CD4-positive, alpha-beta T cell (primary cell): ENCODE data around the gene ABHD4. TPM values are rescaled to one million over a fixed set of nuclear protein-coding genes. Genes with fewer than 3 reads are reported as not detected.

ENCODE experiments used
- ATAC-seq: fragments of 200-7000 bp; cut with Tn5 transposase; one replicate; pipeline ENCODE4 v1.10.0; 2022; ENCODE audit warnings: mild to moderate bottlenecking; ENCODE audit not compliant: poor library complexity
- CTCF ChIA-PET: fragments of 350-600 bp; sonication (Branson Sonifier 250); formaldehyde crosslinking; loops from one replicate; lab custom pipeline; 2021; ENCODE audit warnings: antibody characterized with exemption, inconsistent platforms; lab: Charles Lee
- POLR2A ChIA-PET: fragments of 350-600 bp; sonication (Branson Sonifier 250); formaldehyde crosslinking; loops from one replicate; lab custom pipeline; 2021; ENCODE audit warnings: antibody characterized with exemption, inconsistent platforms; lab: Charles Lee
- DNase-seq, 14 experiments: peaks; one replicate each; pipeline ENCODE4 v3.0.0-alpha.2; 2013 to 2020; ENCODE audit warnings: mixed read lengths in 2 of 14
- H3K27ac ChIP-seq, 2 donors: one replicate each; pipeline versions ENCODE4 v1.5.1 to v1.7.0; 2013; ENCODE audit warnings: low read length in 2 of 2, low read depth in 1 of 2, mild to moderate bottlenecking in 1 of 2
- H3K27me3 ChIP-seq, 2 experiments: 1 replicate in 1 of 2; 2 replicates in 1 of 2; pipeline versions ENCODE4 v1.6.1 to v1.7.0; 2013; ENCODE audit warnings: low read length in 2 of 2, control low read depth in 1 of 2, mild to moderate bottlenecking in 1 of 2, moderate library complexity in 1 of 2; ENCODE audit not compliant: insufficient read depth in 2 of 2, control insufficient read depth in 1 of 2
- H3K36me3 ChIP-seq: one replicate; pipeline ENCODE4 v1.6.1; 2013; ENCODE audit warnings: low read length, control low read depth; ENCODE audit not compliant: insufficient read depth
- H3K4me1 ChIP-seq: one replicate; pipeline ENCODE4 v1.6.1; 2013; ENCODE audit warnings: low read length, control low read depth; ENCODE audit not compliant: insufficient read depth
- H3K4me3 ChIP-seq: one replicate; pipeline ENCODE4 v1.5.1; 2013; ENCODE audit warnings: mild to moderate bottlenecking, low read length, moderate library complexity
- H3K9me3 ChIP-seq, 2 experiments: 1 replicate in 1 of 2; 2 replicates in 1 of 2; pipeline versions ENCODE4 v1.6.1 to v1.7.0; 2013; ENCODE audit warnings: low read length in 2 of 2, mild to moderate bottlenecking in 2 of 2, control low read depth in 1 of 2, moderate library complexity in 1 of 2; ENCODE audit not compliant: control insufficient read depth in 1 of 2, insufficient read depth in 1 of 2
- H3K27ac Mint-ChIP-seq: one replicate; pipeline ENCODE4 v1.8.0; 2020; ENCODE audit warnings: mixed read lengths
- H3K27me3 Mint-ChIP-seq: one replicate; pipeline ENCODE4 v1.8.0; 2021; ENCODE audit warnings: mixed read lengths
- H3K36me3 Mint-ChIP-seq: one replicate; pipeline ENCODE4 v1.8.0; 2021; ENCODE audit warnings: low read depth, mixed read lengths
- H3K4me1 Mint-ChIP-seq: one replicate; pipeline ENCODE4 v1.8.0; 2021; ENCODE audit warnings: low read depth, mixed read lengths
- H3K4me3 Mint-ChIP-seq: one replicate; pipeline ENCODE4 v1.8.0; 2020; ENCODE audit warnings: mild to moderate bottlenecking, mixed read lengths
- H3K9me3 Mint-ChIP-seq: one replicate; pipeline ENCODE4 v1.8.0; 2020; ENCODE audit warnings: mixed read lengths
- intact Hi-C, 2 experiments: fragments of 100-400 bp; cut with DNase I in 1 of 2; cut with micrococcal nuclease in 1 of 2; formaldehyde crosslinking; loops; one replicate each; pipeline versions ENCODE4 v1.15.1 to v1.9.0; 2023 to 2025; cut with DNase I, micrococcal nuclease
- total RNA-seq, 174 experiments: library from RNA in 2 of 174; stranded (reverse) in 2 of 174; gene quantifications; one replicate each; pipeline ENCODE4 v1.2.3 and lab custom pipeline; 2021 to 2026
- TF ChIP-seq, protein P1 (sequence below): fragments of 200-600 bp; IDR thresholded peaks from one replicate; pipeline ENCODE4 v1.8.0; 2022; ENCODE audit warnings: antibody characterized with exemption, mild to moderate bottlenecking

The ABHD4 gene
- total RNA-seq, 2 experiments from 2014 or later, result 7.1 to 8.9 TPM

DNA sequence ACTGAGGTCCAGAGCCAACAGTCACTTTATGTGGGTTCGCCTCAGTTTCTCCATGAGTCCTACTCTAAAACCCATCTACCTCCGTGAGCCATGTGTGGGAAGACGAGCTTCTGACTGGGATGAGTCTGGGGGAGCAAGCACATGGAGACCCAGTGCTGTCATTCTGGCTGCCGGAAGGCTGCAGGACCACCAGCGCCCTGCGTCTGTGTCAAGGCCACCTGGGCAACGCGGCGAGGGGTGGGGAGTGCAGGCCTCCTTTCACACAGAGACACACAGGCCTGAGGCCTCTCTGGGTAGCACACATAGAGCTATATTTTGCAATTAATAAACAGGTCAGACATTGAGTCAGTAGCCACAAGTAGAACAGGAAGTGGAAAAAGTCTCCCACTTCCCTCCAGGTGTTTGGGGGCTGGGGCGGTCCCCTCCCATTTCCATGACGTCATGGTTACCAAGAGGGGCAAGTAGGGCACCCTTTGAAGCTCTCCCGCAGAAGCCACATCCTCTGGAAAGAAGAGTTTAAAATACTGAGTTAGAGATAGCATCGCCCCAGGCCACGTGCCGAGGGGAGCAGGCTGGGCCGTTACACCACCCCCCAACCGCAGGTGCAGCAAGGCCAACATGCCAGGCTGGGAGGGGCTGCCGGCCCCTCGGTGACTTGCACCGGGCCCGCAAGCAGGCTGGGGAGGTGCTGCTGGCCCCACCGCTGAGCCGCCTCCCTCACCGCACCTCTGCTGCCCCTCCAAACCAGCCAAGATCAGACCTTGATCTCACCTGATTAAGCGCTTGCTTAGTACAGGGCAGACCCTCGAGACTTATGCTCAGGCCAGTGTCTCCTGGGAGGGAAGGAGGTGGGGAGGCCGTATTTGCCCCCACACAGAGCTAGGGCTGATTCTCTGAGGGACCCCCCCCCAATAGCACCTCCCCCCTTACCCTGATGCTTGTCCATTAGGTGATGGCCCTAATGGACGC is 41.8 kb upstream of the ABHD4 start:
- Histone ChIP-seq H3K27ac (peak overlapping the region; percentile 99), H3K9me3 (no peaks in the 10 kb centered on the region), H3K27me3 (no peaks in the 10 kb centered on the region), H3K4me1 (peaks cover 100% of the 10 kb centered on the region), H3K36me3 (peaks cover 36% of the 10 kb centered on the region), H3K4me3 (peak overlapping the region; percentile 58)
- CTCF ChIA-PET, result interaction anchor here (0.6 to 4.5 kb wide), 61 partner anchors 10 to 833 kb away, joined by 3 to 211 read pairs (median 5); partner anchors contain the start of genes ABHD4, CDH24, DAD1 and LRP10
- intact Hi-C loops, result loop anchor here (2.0 to 10.0 kb wide), 16 partner anchors 32 to 914 kb away; partner anchors contain the start of genes AJUBA (in 1 of the 2), DAD1 (in 1 of the 2) and MRPL52 (in 1 of the 2)
- peaks cover 2% of the 10 kb centered on the region for H3K9me3 Mint-ChIP-seq
- DNase-seq (peak; percentile 88 to 100 (median 96)), ATAC-seq (peak; percentile 62)
- peaks cover 37% of the 10 kb centered on the region for H3K36me3 Mint-ChIP-seq
- H3K27me3 Mint-ChIP-seq, result peaks cover 6% of the 10 kb centered on the region
- TF ChIP-seq, protein P1, sequence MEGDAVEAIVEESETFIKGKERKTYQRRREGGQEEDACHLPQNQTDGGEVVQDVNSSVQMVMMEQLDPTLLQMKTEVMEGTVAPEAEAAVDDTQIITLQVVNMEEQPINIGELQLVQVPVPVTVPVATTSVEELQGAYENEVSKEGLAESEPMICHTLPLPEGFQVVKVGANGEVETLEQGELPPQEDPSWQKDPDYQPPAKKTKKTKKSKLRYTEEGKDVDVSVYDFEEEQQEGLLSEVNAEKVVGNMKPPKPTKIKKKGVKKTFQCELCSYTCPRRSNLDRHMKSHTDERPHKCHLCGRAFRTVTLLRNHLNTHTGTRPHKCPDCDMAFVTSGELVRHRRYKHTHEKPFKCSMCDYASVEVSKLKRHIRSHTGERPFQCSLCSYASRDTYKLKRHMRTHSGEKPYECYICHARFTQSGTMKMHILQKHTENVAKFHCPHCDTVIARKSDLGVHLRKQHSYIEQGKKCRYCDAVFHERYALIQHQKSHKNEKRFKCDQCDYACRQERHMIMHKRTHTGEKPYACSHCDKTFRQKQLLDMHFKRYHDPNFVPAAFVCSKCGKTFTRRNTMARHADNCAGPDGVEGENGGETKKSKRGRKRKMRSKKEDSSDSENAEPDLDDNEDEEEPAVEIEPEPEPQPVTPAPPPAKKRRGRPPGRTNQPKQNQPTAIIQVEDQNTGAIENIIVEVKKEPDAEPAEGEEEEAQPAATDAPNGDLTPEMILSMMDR, result no peak
- POLR2A ChIA-PET, result interaction anchor here (0.6 to 13.3 kb wide), 60 partner anchors 10 to 915 kb away, joined by 3 to 613 read pairs (median 6); partner anchors contain the start of genes ABHD4, DAD1, LRP10 and OXA1L
- peak overlapping the region; percentile 97 for H3K27ac Mint-ChIP-seq
- peaks cover 93% of the 10 kb centered on the region for H3K4me1 Mint-ChIP-seq
- peak overlapping the region; percentile 96 for H3K4me3 Mint-ChIP-seq

DNA sequence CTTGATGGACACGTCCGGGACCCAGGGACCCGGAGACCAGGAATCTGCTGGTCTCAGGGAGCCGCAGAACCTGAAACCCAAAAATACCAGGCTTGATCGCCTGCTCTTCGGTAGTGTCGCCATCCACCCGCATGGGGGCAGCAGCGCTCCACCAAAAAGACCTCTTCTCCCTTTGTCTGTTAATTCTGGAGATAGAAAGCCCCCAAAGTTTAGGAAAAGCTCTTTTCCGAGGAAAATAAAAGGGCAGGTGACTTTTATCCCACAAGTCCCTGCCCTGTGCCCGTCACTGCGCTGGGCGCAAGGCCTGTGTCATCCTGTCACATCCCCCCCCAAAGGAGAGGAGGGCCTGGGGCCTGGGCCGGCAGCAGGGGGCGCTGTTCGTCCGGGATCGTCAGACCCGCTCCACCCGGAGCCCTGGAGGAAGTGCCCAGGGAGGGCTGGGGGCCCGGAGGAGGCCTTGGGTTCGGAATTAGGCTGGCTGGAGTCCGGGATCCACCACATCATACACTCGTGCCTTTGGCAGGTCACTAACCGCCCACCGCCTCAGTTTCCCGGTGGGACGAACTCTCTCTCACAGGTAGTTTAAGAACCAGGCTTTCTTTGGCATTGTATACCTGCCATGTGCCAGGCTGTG is 41.0 kb upstream of the ABHD4 start:
- Histone ChIP-seq H3K27ac (peak overlapping the region; percentile 99), H3K9me3 (no peaks in the 10 kb centered on the region), H3K4me3 (peak overlapping the region; percentile 58), H3K27me3 (no peaks in the 10 kb centered on the region), H3K36me3 (peaks cover 28% of the 10 kb centered on the region), H3K4me1 (peaks cover 100% of the 10 kb centered on the region)
- ATAC-seq, result peak; percentile 24
- H3K36me3 Mint-ChIP-seq, result peaks cover 29% of the 10 kb centered on the region
- H3K4me3 Mint-ChIP-seq, result peak overlapping the region; percentile 96
- peaks cover 6% of the 10 kb centered on the region for H3K27me3 Mint-ChIP-seq
- DNase-seq, result peak; percentile 83 to 98 (median 92)
- H3K9me3 Mint-ChIP-seq, result peaks cover 2% of the 10 kb centered on the region
- ChIA-PET CTCF (interaction anchor here (0.6 to 4.5 kb wide), 55 partner anchors 10 to 808 kb away, joined by 3 to 211 read pairs (median 5); partner anchors contain the start of genes ABHD4, CDH24, DAD1 and LRP10), POLR2A (interaction anchor here (0.6 to 13.3 kb wide), 47 partner anchors 9 to 846 kb away, joined by 3 to 613 read pairs (median 7); partner anchors contain the start of genes ABHD4, DAD1, LRP10 and OXA1L)
- peaks cover 93% of the 10 kb centered on the region for H3K4me1 Mint-ChIP-seq
- intact Hi-C loops, result loop anchor here (1.0 to 10.0 kb wide), 21 partner anchors 13 to 915 kb away; partner anchors contain the start of genes AJUBA (in 1 of the 2), DAD1 (in 1 of the 2) and MRPL52 (in 1 of the 2)
- H3K27ac Mint-ChIP-seq, result peak overlapping the region; percentile 97
- TF ChIP-seq, protein P1, result peak; percentile 100
